HG03571 (cell line): ENCODE data around the gene SOST.
"Not testable (repeated sequence)": the region's sequence is repeated elsewhere in the genome, so short reads cannot be mapped to it uniquely, and the experiment has no call there.

ENCODE experiments used
- ATAC-seq: cut with Tn5 transposase; IDR thresholded peaks from one replicate; pipeline ENCODE4 v1.9.1; 2021; ENCODE audit not compliant: unreplicated experiment

Gene SOST

GRCh38 chr17:43758497-43759174 is at the start of gene SOST:
Gene SOST (minus strand): TSS chr17:43758791. CDS start chr17:43758741, 50 bp downstream.
- no peak for ATAC-seq

- no peak for ATAC-seq
These were observed 49.5 kb upstream of the SOST start for GRCh38 chr17:43808076-43808475.

- ATAC-seq, result no peak
These were observed 46.5 kb upstream of the SOST start for GRCh38 chr17:43805117-43805516.

- no peak for ATAC-seq
These were observed 45.2 kb upstream of the SOST start for GRCh38 chr17:43803758-43804157.

- ATAC-seq, result no peak
These were observed 43.3 kb upstream of the SOST start for GRCh38 chr17:43801844-43802243.

- ATAC-seq, result no peak
These were observed 42.1 kb upstream of the SOST start for GRCh38 chr17:43800736-43801135.

- ATAC-seq, result no peak
These were observed 40.5 kb upstream of the SOST start for GRCh38 chr17:43799047-43799446.

GRCh38 chr17:43798024-43798423 is 39.4 kb upstream of the SOST start:
- ATAC-seq, result not testable (repeated sequence)

GRCh38 chr17:43792668-43793067 is 34.1 kb upstream of the SOST start:
- ATAC-seq, result not testable (repeated sequence)

GRCh38 chr17:43791589-43791988 is 33.0 kb upstream of the SOST start:
- ATAC-seq, result no peak

GRCh38 chr17:43790311-43790940 is 31.8 kb upstream of the SOST start:
- ATAC-seq, result no peak

- ATAC-seq, result no peak
These were observed 30.9 kb upstream of the SOST start for GRCh38 chr17:43789482-43789881.

GRCh38 chr17:43788540-43788939 is 29.9 kb upstream of the SOST start:
- ATAC-seq, result no peak

- ATAC-seq, result no peak
These were observed 29.1 kb upstream of the SOST start for GRCh38 chr17:43787728-43788127.

- no peak for ATAC-seq
These were observed 26.1 kb upstream of the SOST start for GRCh38 chr17:43784628-43785101.

GRCh38 chr17:43784068-43784467 is 25.5 kb upstream of the SOST start:
- ATAC-seq, result no peak

- ATAC-seq, result no peak
These were observed 24.5 kb upstream of the SOST start for GRCh38 chr17:43782913-43783680.

GRCh38 chr17:43780135-43780534 is 21.5 kb upstream of the SOST start, which contains the start of gene CFAP97D1:
Gene CFAP97D1 (plus strand): TSS chr17:43780435. CDS start chr17:43780463, 28 bp downstream.
- no peak for ATAC-seq

GRCh38 chr17:43779145-43780125 is 20.8 kb upstream of the SOST start:
- no peak for ATAC-seq

- peak; percentile 61 for ATAC-seq
These were observed 19.9 kb upstream of the SOST start, which contains the start of gene DUSP3 for GRCh38 chr17:43778337-43779144. Gene DUSP3 (minus strand): TSS chr17:43778977. CDS start chr17:43778924, 53 bp downstream.
